Brain microvascular endothelial cell (primary cell): ENCODE measurements around the gene CD300H.

Experiments
- DNase-seq: peaks from one replicate; pipeline ENCODE4 v3.0.0-alpha.2; 2020
- H3K27ac ChIP-seq: fragments of 250-450 bp; sonication (Bioruptor Pico); 2 replicates; pipeline ENCODE4 v1.5.1; 2020; ENCODE audit warnings: mild to moderate bottlenecking, moderate library complexity
- H3K27me3 ChIP-seq: fragments of 250-450 bp; sonication (Bioruptor Pico); replicated peaks from 2 replicates; pipeline ENCODE4 v1.5.1; 2020; ENCODE audit warnings: mild to moderate bottlenecking
- H3K36me3 ChIP-seq: fragments of 250-450 bp; sonication (Bioruptor Pico); replicated peaks from 2 replicates; pipeline ENCODE4 v1.5.1; 2020; ENCODE audit warnings: mild to moderate bottlenecking
- H3K4me3 ChIP-seq: 2 replicates; pipeline ENCODE4 v1.5.1; 2011; ENCODE audit warnings: low read depth, mild to moderate bottlenecking, control low read depth, low read length, moderate library complexity
- CTCF ChIP-seq: IDR thresholded peaks from 2 replicates; pipeline ENCODE4 v1.5.1; 2011; ENCODE audit warnings: low read depth, mild to moderate bottlenecking, moderate library complexity, low read length, control low read depth, inconsistent platforms; ENCODE audit errors: missing control alignments
- in situ Hi-C: cut with HindIII; loops from 2 replicates; pipeline ENCODE4 v1.10.0; 2017; ENCODE audit warnings: low sequenced_read_pairs, low pct_ligation_motif_present

The CD300H gene

GRCh38 chr17:74567397-74567796 lies at the start of gene CD300H:
TSS of gene CD300H (minus strand) at chr17:74567509.
- no peaks in the 10 kb centered on the region for H3K36me3 ChIP-seq
- no peak for TF ChIP-seq CTCF
- in situ Hi-C loops, result no loop called here
- H3K4me3 ChIP-seq, result no peak within 1 kb of the TSS
- DNase-seq, result no peak
- H3K27ac ChIP-seq, result no peak within 1 kb of the TSS
- no peaks in the 10 kb centered on the region for H3K27me3 ChIP-seq

- H3K4me3 ChIP-seq, result no peak overlapping the region
- no peak for DNase-seq
- H3K27ac ChIP-seq, result no peak overlapping the region
- no peaks in the 10 kb centered on the region for H3K36me3 ChIP-seq
- no peaks in the 10 kb centered on the region for H3K27me3 ChIP-seq
- in situ Hi-C loops, result no loop called here
- no peak for TF ChIP-seq CTCF
Observed at GRCh38 chr17:74616696-74617095, 49.4 kb upstream of the CD300H start.

GRCh38 chr17:74612046-74612445 lies 44.7 kb upstream of the CD300H start:
- in situ Hi-C loops, result no loop called here
- DNase-seq, result no peak
- Histone ChIP-seq H3K27me3 (no peaks in the 10 kb centered on the region), H3K27ac (no peak overlapping the region), H3K4me3 (no peak overlapping the region), H3K36me3 (no peaks in the 10 kb centered on the region)
- TF ChIP-seq CTCF, result no peak

GRCh38 chr17:74610108-74610507 lies 42.8 kb upstream of the CD300H start:
- in situ Hi-C loops, result no loop called here
- no peak for DNase-seq
- H3K27ac ChIP-seq, result no peak overlapping the region
- no peak for TF ChIP-seq CTCF
- H3K4me3 ChIP-seq, result no peak overlapping the region
- H3K27me3 ChIP-seq, result no peaks in the 10 kb centered on the region
- no peaks in the 10 kb centered on the region for H3K36me3 ChIP-seq

- no peak overlapping the region for H3K4me3 ChIP-seq
- H3K36me3 ChIP-seq, result no peaks in the 10 kb centered on the region
- no peak overlapping the region for H3K27ac ChIP-seq
- TF ChIP-seq CTCF, result no peak
- no peaks in the 10 kb centered on the region for H3K27me3 ChIP-seq
- in situ Hi-C loops, result no loop called here
- no peak for DNase-seq
Observed at GRCh38 chr17:74608511-74608910, 41.2 kb upstream of the CD300H start.

- no peak for TF ChIP-seq CTCF
- H3K27ac ChIP-seq, result no peak overlapping the region
- H3K36me3 ChIP-seq, result no peaks in the 10 kb centered on the region
- in situ Hi-C loops, result no loop called here
- DNase-seq, result no peak
- H3K27me3 ChIP-seq, result no peaks in the 10 kb centered on the region
- no peak overlapping the region for H3K4me3 ChIP-seq
Observed at GRCh38 chr17:74607221-74607620, 39.9 kb upstream of the CD300H start.
